Measurements from ENCODE around the gene SGTA. TPM values are rescaled to one million over a fixed set of nuclear protein-coding genes. Genes with fewer than 3 reads are reported as not detected.

The SGTA gene
- total and polyA plus RNA-seq, 2 of the 13 experiments (the other 11 are each of a cell fraction or from before 2014, with no cell fraction given): 43.9 to 47.4 TPM

DNA sequence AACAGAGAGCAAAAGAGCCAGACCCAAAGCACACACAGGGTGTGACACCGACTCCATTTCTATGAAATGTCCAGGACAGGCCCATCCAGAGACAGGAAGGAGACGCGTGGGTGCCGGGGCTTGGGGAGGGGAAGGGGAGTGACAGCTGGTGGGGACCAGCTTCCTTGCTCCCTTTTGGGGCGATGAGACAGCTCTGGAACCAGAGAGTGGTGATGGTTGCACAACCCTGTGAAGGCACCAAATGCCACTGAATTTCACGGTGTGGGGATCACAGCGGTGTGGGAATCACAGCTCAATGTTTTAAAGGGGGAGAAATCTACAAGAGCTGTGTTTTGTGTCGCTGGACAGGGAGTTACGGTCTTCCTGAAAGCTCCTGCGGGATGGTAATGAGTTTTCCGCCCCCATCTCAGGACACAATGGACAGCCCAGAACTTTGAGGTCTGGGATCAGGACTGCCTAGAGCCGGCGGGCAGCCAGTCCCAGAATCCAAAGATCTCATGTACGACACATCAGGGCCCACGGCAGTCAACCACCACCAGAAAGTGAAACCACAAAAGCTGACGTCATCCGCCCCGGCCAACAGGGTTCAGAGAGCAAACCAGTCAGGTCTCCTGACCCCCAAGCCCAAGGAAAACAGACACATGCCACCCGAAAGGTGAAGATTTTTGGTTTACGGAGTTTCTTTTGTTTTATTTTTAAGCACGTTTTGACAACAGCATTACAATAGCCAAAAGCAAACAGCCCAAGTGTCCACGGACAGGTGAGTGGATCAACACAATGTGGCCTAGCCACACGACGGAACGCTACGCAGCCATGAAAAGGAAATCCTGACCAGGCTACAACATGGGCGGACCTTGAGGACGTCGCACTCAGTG lies 7.3 kb downstream of the SGTA start (continued):
- TF ChIP-seq, protein P1, sequence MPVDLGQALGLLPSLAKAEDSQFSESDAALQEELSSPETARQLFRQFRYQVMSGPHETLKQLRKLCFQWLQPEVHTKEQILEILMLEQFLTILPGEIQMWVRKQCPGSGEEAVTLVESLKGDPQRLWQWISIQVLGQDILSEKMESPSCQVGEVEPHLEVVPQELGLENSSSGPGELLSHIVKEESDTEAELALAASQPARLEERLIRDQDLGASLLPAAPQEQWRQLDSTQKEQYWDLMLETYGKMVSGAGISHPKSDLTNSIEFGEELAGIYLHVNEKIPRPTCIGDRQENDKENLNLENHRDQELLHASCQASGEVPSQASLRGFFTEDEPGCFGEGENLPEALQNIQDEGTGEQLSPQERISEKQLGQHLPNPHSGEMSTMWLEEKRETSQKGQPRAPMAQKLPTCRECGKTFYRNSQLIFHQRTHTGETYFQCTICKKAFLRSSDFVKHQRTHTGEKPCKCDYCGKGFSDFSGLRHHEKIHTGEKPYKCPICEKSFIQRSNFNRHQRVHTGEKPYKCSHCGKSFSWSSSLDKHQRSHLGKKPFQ (CRISPR knock-in tag; IDR thresholded peaks at IDR 0.05; ENCODE audit: insufficient replicate concordance): no peak
- no peak for TF ChIP-seq ZNF225 (CRISPR knock-in tag; IDR thresholded peaks at IDR 0.05)
- no peak for TF ChIP-seq TRIM24 (CRISPR knock-in tag; IDR thresholded peaks at IDR 0.05)
- TF ChIP-seq, protein P2, sequence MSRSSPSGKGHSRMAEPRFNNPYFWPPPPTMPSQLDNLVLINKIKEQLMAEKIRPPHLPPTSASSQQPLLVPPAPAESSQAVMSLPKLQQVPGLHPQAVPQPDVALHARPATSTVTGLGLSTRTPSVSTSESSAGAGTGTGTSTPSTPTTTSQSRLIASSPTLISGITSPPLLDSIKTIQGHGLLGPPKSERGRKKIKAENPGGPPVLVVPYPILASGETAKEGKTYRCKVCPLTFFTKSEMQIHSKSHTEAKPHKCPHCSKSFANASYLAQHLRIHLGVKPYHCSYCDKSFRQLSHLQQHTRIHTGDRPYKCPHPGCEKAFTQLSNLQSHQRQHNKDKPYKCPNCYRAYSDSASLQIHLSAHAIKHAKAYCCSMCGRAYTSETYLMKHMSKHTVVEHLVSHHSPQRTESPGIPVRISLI (CRISPR knock-in tag; IDR thresholded peaks at IDR 0.05; ENCODE audit: borderline replicate concordance): no peak
- peak; percentile 96 for TF ChIP-seq IRF2 (CRISPR knock-in tag; IDR thresholded peaks at IDR 0.05)
- no peak for TF ChIP-seq ZNF253 (CRISPR knock-in tag; IDR thresholded peaks at IDR 0.05; ENCODE audit: borderline replicate concordance)
- TF ChIP-seq, protein P3, sequence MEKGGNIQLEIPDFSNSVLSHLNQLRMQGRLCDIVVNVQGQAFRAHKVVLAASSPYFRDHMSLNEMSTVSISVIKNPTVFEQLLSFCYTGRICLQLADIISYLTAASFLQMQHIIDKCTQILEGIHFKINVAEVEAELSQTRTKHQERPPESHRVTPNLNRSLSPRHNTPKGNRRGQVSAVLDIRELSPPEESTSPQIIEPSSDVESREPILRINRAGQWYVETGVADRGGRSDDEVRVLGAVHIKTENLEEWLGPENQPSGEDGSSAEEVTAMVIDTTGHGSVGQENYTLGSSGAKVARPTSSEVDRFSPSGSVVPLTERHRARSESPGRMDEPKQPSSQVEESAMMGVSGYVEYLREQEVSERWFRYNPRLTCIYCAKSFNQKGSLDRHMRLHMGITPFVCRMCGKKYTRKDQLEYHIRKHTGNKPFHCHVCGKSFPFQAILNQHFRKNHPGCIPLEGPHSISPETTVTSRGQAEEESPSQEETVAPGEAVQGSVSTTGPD (CRISPR knock-in tag; IDR thresholded peaks at IDR 0.05): 0 out of 2 replicates have a peak, but pooled peaks have one; percentile 35
- TF ChIP-seq PCBP2 (optimal IDR thresholded peaks at IDR 0.05; ENCODE audit: low read depth, low read length, poor library complexity, severe bottlenecking): no peak
- peak; percentile 64 for TF ChIP-seq KAT8 (CRISPR knock-in tag; IDR thresholded peaks at IDR 0.05)
- TF ChIP-seq, protein P4, sequence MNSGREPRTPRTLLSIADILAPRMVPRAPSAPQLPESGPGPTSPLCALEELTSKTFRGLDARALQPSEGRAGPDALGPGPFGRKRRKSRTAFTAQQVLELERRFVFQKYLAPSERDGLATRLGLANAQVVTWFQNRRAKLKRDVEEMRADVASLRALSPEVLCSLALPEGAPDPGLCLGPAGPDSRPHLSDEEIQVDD (CRISPR knock-in tag; IDR thresholded peaks at IDR 0.05; ENCODE audit: borderline replicate concordance): no peak
- TF ChIP-seq, protein P5, sequence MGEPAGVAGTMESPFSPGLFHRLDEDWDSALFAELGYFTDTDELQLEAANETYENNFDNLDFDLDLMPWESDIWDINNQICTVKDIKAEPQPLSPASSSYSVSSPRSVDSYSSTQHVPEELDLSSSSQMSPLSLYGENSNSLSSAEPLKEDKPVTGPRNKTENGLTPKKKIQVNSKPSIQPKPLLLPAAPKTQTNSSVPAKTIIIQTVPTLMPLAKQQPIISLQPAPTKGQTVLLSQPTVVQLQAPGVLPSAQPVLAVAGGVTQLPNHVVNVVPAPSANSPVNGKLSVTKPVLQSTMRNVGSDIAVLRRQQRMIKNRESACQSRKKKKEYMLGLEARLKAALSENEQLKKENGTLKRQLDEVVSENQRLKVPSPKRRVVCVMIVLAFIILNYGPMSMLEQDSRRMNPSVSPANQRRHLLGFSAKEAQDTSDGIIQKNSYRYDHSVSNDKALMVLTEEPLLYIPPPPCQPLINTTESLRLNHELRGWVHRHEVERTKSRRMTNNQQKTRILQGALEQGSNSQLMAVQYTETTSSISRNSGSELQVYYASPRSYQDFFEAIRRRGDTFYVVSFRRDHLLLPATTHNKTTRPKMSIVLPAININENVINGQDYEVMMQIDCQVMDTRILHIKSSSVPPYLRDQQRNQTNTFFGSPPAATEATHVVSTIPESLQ (CRISPR knock-in tag; conservative IDR thresholded peaks at IDR 0.05): no peak
- TF ChIP-seq, protein P6, sequence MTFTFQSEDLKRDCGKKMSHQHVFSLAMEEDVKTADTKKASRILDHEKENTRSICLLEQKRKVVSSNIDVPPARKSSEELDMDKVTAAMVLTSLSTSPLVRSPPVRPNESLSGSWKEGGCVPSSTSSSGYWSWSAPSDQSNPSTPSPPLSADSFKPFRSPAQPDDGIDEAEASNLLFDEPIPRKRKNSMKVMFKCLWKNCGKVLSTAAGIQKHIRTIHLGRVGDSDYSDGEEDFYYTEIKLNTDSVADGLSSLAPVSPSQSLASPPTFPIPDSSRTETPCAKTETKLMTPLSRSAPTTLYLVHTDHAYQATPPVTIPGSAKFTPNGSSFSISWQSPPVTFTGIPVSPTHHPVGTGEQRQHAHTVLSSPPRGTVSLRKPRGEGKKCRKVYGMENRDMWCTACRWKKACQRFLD (CRISPR knock-in tag; IDR thresholded peaks at IDR 0.05; ENCODE audit: borderline replicate concordance): no peak
- TF ChIP-seq, protein P7, sequence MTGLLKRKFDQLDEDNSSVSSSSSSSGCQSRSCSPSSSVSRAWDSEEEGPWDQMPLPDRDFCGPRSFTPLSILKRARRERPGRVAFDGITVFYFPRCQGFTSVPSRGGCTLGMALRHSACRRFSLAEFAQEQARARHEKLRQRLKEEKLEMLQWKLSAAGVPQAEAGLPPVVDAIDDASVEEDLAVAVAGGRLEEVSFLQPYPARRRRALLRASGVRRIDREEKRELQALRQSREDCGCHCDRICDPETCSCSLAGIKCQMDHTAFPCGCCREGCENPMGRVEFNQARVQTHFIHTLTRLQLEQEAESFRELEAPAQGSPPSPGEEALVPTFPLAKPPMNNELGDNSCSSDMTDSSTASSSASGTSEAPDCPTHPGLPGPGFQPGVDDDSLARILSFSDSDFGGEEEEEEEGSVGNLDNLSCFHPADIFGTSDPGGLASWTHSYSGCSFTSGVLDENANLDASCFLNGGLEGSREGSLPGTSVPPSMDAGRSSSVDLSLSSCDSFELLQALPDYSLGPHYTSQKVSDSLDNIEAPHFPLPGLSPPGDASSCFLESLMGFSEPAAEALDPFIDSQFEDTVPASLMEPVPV (CRISPR knock-in tag; IDR thresholded peaks at IDR 0.05): no peak

Measured in HepG2 (cell line).